CD4-positive, CD25-positive, alpha-beta regulatory T cell (primary cell): ENCODE data around the gene PHLDB3. TPM values are rescaled to one million over a fixed set of nuclear protein-coding genes. Genes with fewer than 3 reads are reported as not detected.

Experiments used
- ATAC-seq, 2 donors: fragments of 150-1000 bp; cut with Tn5 transposase; one replicate each; pipeline ENCODE4 v1.10.0; 2021; ENCODE audit warnings: low read depth in 2 of 2, moderate number of reproducible peaks in 2 of 2, moderate library complexity in 1 of 2
- DNase-seq, 3 donors: peaks; one replicate each; pipeline versions ENCODE4 v3.0.0 to v3.0.0-alpha.2; 2012 to 2022; ENCODE audit warnings: mixed read lengths in 1 of 3
- H3K27ac ChIP-seq: one replicate; pipeline ENCODE4 v1.7.0; 2013; ENCODE audit warnings: mild to moderate bottlenecking, low read length; ENCODE audit not compliant: insufficient read depth, poor library complexity, severe bottlenecking
- H3K27me3 ChIP-seq: one replicate; pipeline ENCODE4 v1.7.0; 2013; ENCODE audit warnings: low read length; ENCODE audit not compliant: control insufficient read depth, insufficient read depth
- H3K36me3 ChIP-seq: one replicate; pipeline ENCODE4 v1.7.0; 2013; ENCODE audit warnings: mild to moderate bottlenecking, low read length, moderate library complexity; ENCODE audit not compliant: control insufficient read depth, insufficient read depth
- H3K4me1 ChIP-seq: 2 replicates; pipeline ENCODE4 v1.7.0; 2013; ENCODE audit warnings: mild to moderate bottlenecking, low read length; ENCODE audit not compliant: insufficient read depth, control insufficient read depth, poor library complexity, severe bottlenecking
- H3K4me3 ChIP-seq: one replicate; pipeline ENCODE4 v1.7.0; 2013; ENCODE audit warnings: low read depth, mild to moderate bottlenecking, low read length, moderate library complexity
- H3K9me3 ChIP-seq, 2 experiments: 1 replicate in 1 of 2; 2 replicates in 1 of 2; pipeline ENCODE4 v1.7.0; 2013; ENCODE audit warnings: low read length in 2 of 2, mild to moderate bottlenecking in 1 of 2, moderate library complexity in 1 of 2; ENCODE audit not compliant: control insufficient read depth in 2 of 2
- H3K27ac Mint-ChIP-seq, 3 donors: one replicate each; pipeline ENCODE4 v1.8.0; 2020 to 2022; ENCODE audit warnings: mild to moderate bottlenecking in 3 of 3, mixed read lengths in 3 of 3, moderate library complexity in 2 of 3
- H3K27me3 Mint-ChIP-seq: one replicate; pipeline ENCODE4 v1.8.0; 2022; ENCODE audit warnings: mild to moderate bottlenecking, mixed read lengths
- H3K36me3 Mint-ChIP-seq: one replicate; pipeline ENCODE4 v1.8.0; 2020; ENCODE audit warnings: mixed read lengths
- H3K4me1 Mint-ChIP-seq, 4 donors: one replicate each; pipeline ENCODE4 v1.8.0; 2020 to 2022; ENCODE audit warnings: mixed read lengths in 4 of 4, mild to moderate bottlenecking in 1 of 4
- H3K4me3 Mint-ChIP-seq, 4 donors: one replicate each; pipeline ENCODE4 v1.8.0; 2020 to 2022; ENCODE audit warnings: mild to moderate bottlenecking in 4 of 4, mixed read lengths in 4 of 4, moderate library complexity in 3 of 4
- H3K9me3 Mint-ChIP-seq, 7 donors: one replicate each; pipeline ENCODE4 v1.8.0; 2020 to 2022; ENCODE audit warnings: mixed read lengths in 7 of 7, mild to moderate bottlenecking in 3 of 7, moderate library complexity in 2 of 7
- polyA plus RNA-seq, 4 donors: library from polyadenylated mRNA; unstranded; fragments of 300-500 nt; fragmentation: Illumina TruSeq; gene quantifications; one replicate each; pipeline ENCODE4 v1.2.3, GENCODE V29; 2021
- total RNA-seq: library from RNA; stranded (reverse); gene quantifications from one replicate; pipeline ENCODE4 v1.2.3, GENCODE V29; 2022

PHLDB3 gene
- total and polyA plus RNA-seq, 5 donors from 2014 or later: 1.5 to 64.1 (median 4.2) TPM

DNA sequence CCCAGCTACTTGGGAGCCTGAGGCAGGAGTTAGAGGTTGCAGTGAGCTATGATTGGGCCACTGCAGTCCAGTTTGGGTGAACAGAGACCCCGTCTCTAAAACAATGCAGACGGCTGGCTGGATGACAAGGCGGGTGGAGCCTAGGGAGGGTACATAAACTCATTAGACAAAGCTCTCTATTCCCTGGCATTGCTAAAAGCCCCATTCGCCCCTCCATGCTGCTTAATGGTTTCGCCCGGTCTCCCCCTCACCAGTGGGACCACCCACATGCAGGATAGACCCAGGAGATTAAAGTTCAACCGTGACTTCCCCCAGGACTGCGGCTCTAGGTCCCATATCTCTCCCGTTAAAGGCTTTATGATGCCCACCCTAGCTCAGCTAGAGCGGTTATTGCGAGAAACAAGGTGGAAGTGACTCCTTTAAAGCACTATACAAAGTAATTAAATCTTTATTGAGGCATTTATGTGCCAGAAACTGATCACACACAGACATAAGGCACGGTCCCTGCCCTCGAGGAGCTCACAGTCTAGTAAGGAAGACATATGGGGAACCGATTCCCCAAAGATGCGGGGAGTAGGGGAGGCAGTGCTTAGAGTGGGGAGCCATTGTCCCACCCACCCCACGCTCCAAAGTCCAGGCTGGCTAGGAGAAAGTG, 44.1 kb downstream of the PHLDB3 start:
- Histone ChIP-seq H3K36me3 (no peaks in the 10 kb centered on the region), H3K4me3 (no peak overlapping the region), H3K4me1 (peaks cover 16% of the 10 kb centered on the region), H3K27me3 (no peaks in the 10 kb centered on the region), H3K9me3 (no peaks in the 10 kb centered on the region), H3K27ac (no peak overlapping the region)
- peak overlapping the region in 2 of 3 donors; percentile 48 to 99 for H3K27ac Mint-ChIP-seq
- peak overlapping the region in 2 of 4 donors; percentile 62 to 69 for H3K4me3 Mint-ChIP-seq
- H3K4me1 Mint-ChIP-seq: peaks cover 5 to 40% (median 10%) of the 10 kb centered on the region in 4 donors
- ATAC-seq: no peak
- no peak for DNase-seq
- peaks cover 10% of the 10 kb centered on the region for H3K36me3 Mint-ChIP-seq
- H3K9me3 Mint-ChIP-seq: no peaks in the 10 kb centered on the region
- peaks cover 6% of the 10 kb centered on the region for H3K27me3 Mint-ChIP-seq

DNA sequence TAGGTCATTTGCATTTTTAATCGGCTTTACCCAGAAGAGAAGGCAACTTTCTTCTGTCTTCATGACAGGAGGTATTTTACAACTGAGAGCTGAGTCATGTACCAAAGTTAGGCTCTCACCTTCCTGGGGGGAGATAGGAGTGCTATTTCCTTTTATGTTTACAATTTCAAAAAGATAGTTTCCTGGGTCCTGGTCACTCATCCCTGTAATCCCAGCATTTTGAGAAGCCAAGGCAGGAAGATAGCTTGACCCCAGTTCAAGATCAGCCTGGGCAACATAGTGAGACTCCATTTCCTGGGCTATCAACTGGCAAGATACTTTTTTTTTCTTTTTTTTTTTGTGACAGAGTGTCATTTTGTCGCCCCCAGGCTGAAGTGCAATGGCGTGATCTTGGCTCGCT, 46.7 kb downstream of the PHLDB3 start:
- no peaks in the 10 kb centered on the region for H3K9me3 Mint-ChIP-seq
- H3K27ac Mint-ChIP-seq: no peak overlapping the region

DNA sequence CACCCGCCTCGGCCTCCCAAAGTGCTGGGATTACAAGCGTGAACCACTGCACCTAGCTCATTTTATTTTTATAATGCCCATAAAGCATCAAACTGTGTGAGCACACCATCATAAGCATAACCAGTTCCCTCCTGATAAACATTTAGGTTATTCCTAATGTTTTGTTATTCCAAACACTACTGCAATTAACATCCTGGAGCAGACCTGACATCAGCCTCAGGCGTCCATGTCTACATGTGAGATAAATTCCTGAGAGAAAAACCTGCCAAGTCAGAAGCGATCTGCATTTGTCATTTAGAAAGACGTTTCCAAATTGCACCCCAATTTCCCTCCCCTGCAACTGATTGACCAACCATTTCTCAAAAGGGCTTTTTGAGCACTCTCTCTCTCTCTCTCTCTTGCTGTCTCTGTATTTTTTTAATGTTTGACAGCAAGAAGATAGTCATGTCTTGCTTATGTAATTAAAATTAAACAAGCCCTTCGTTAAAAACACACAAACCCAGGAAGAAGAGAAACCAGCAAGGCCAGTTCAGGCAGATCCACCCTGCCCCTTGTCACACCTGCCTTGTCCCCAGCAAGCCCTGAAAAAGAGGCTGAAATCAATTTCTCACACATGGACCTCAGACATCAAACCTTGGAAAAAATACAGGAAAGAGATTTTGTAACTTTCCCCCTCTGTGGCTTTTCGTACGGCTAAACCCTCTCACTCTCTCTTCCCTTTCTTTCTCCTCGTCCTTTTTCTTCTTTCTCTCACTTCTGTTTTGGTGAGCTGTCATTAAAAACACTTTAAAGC, 49.0 kb downstream of the PHLDB3 start:
- peaks cover 0 to 9% (median 3%) of the 10 kb centered on the region in 4 donors for H3K4me1 Mint-ChIP-seq
- H3K36me3 Mint-ChIP-seq: peaks cover 4% of the 10 kb centered on the region
- H3K36me3 ChIP-seq: no peaks in the 10 kb centered on the region
- H3K27ac Mint-ChIP-seq: no peak overlapping the region
- DNase-seq (no peak), ATAC-seq (no peak)
- H3K27ac ChIP-seq: no peak overlapping the region
- peaks cover 8% of the 10 kb centered on the region for H3K27me3 Mint-ChIP-seq
- H3K4me1 ChIP-seq: no peaks in the 10 kb centered on the region
- no peaks in the 10 kb centered on the region for H3K9me3 ChIP-seq
- peaks cover 0 to 3% (median 0%) of the 10 kb centered on the region in 7 donors for H3K9me3 Mint-ChIP-seq
- no peaks in the 10 kb centered on the region for H3K27me3 ChIP-seq
- H3K4me3 Mint-ChIP-seq: no peak overlapping the region
- no peak overlapping the region for H3K4me3 ChIP-seq

More for the DNA sequence above, 46.7 kb downstream of the PHLDB3 start:
- Histone ChIP-seq H3K27ac (no peak overlapping the region), H3K4me3 (no peak overlapping the region), H3K27me3 (no peaks in the 10 kb centered on the region), H3K36me3 (no peaks in the 10 kb centered on the region), H3K4me1 (peaks cover 2% of the 10 kb centered on the region), H3K9me3 (no peaks in the 10 kb centered on the region)
- H3K4me3 Mint-ChIP-seq: no peak overlapping the region
- no peak for DNase-seq
- ATAC-seq: no peak
- peaks cover 8% of the 10 kb centered on the region for H3K27me3 Mint-ChIP-seq
- peaks cover 10% of the 10 kb centered on the region for H3K36me3 Mint-ChIP-seq
- peaks cover 5 to 18% (median 8%) of the 10 kb centered on the region in 4 donors for H3K4me1 Mint-ChIP-seq

DNA sequence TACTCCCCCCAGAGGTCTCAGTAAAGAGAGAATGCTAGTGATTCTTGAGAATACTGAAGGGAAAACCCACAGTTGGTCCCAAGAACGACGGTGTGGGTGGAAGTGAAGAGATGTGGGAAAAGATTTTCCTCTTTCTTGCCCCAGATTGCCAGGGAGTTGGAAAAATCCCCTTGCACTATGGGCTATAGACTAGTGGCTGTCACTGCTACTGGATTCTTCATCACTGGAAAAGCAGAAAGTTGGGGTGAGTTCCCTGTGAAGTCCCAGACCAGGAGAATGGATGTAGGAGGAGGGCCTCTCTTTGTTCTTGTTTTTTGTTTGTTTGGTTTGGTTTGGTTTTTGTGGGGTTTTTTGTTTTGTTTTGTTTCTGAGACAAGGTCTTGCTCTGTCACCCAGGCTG, 50.5 kb downstream of the PHLDB3 start:
- Mint-ChIP-seq H3K36me3 (peaks cover 4% of the 10 kb centered on the region), H3K4me3 (no peak overlapping the region), H3K27me3 (peaks cover 5% of the 10 kb centered on the region)

DNA sequence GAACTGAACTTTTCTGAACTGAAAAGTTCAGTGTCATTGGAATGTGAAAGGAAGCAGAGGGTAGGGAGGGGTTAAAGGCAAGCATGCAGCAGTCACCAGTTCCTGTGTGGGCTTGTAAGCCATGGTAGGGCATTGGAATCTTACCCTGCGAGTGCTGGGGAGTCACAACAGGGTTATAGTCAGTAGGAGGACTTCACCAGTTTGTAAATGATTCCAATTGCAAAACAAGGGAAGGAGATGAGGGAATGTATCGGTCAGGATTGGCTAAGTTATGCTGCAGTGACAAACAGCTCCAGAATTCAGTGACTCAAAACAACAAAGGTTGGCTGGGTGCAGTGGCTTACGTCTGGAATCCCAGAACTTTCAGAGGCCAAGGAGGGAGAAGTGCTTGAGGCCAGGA, 52.0 kb downstream of the PHLDB3 start:
- H3K9me3 Mint-ChIP-seq: peaks cover 0 to 3% (median 0%) of the 10 kb centered on the region in 7 donors
- ATAC-seq (no peak), DNase-seq (no peak)
- H3K27ac Mint-ChIP-seq: no peak overlapping the region
- no peak overlapping the region for H3K4me3 ChIP-seq
- peaks cover 5% of the 10 kb centered on the region for H3K27me3 Mint-ChIP-seq
- H3K36me3 ChIP-seq: no peaks in the 10 kb centered on the region
- H3K4me1 ChIP-seq: no peaks in the 10 kb centered on the region
- peaks cover under 1 to 9% (median 4%) of the 10 kb centered on the region in 4 donors for H3K4me1 Mint-ChIP-seq
- H3K4me3 Mint-ChIP-seq: no peak overlapping the region
- no peaks in the 10 kb centered on the region for H3K27me3 ChIP-seq
- H3K36me3 Mint-ChIP-seq: peaks cover 4% of the 10 kb centered on the region
- H3K9me3 ChIP-seq: no peaks in the 10 kb centered on the region
- no peak overlapping the region for H3K27ac ChIP-seq

More for the DNA sequence above, 50.5 kb downstream of the PHLDB3 start:
- H3K27me3 ChIP-seq: no peaks in the 10 kb centered on the region
- no peak overlapping the region for H3K27ac ChIP-seq
- H3K4me1 Mint-ChIP-seq: peaks cover 0 to 9% (median 4%) of the 10 kb centered on the region in 4 donors
- no peak overlapping the region for H3K27ac Mint-ChIP-seq
- no peak overlapping the region for H3K4me3 ChIP-seq
- no peaks in the 10 kb centered on the region for H3K9me3 ChIP-seq
- H3K4me1 ChIP-seq: no peaks in the 10 kb centered on the region
- H3K36me3 ChIP-seq: no peaks in the 10 kb centered on the region
- peaks cover 0 to 3% (median 0%) of the 10 kb centered on the region in 7 donors for H3K9me3 Mint-ChIP-seq
- ATAC-seq: no peak
- no peak for DNase-seq

DNA sequence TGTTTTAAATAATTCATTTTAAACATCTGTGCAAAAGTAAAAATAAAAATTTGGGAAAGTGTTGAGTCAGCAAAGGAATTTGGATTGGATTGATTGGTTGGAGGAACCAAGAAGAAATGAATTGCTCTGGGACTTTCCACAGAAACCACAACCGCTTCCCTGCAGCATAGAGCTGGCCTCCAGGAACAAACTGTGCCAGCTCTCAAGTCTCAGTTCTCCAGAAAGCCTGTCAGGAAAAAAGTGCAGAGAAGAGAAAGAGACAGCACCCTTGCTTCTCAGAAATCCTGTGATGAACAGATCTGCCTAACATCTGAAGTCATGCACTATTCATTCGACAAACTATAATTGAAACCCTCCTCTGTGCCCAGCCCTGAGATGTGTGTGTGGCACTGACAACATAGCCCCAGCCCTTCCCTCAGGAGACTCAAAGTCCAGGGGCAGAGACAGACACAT, 54.0 kb downstream of the PHLDB3 start:
- Mint-ChIP-seq H3K4me3 (no peak overlapping the region), H3K27ac (peak overlapping the region in 1 of 3 donors; percentile 81), H3K27me3 (peaks cover 3% of the 10 kb centered on the region), H3K4me1 (peaks cover 8 to 20% (median 13%) of the 10 kb centered on the region in 4 donors), H3K9me3 (peaks cover 0 to 3% (median 0%) of the 10 kb centered on the region in 7 donors), H3K36me3 (peaks cover 4% of the 10 kb centered on the region)
- Histone ChIP-seq H3K9me3 (no peaks in the 10 kb centered on the region), H3K27ac (no peak overlapping the region), H3K4me3 (no peak overlapping the region), H3K36me3 (no peaks in the 10 kb centered on the region), H3K27me3 (no peaks in the 10 kb centered on the region), H3K4me1 (peaks cover 5% of the 10 kb centered on the region)
- ATAC-seq (no peak), DNase-seq (no peak)

DNA sequence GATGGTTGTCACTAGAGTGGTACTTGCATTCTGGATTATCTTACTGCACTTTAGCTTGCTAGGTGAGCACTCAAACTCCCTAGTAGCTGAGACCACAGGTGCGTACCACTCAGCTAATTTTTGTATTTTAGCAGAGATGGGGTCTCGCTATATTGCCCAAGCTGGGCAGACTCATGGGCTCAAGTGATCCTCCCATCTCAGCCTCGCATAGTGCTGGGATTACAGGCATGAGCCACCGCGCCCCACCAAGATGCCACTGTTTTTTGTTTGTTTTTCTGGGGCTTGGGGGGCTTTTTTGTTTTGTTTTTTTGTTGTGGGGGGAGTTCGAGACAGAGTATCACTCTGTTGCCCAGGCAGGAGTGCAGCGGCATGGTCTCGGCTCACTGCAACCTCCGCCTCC, 56.9 kb downstream of the PHLDB3 start:
- Histone ChIP-seq H3K27me3 (no peaks in the 10 kb centered on the region), H3K4me3 (no peak overlapping the region)
- no peak overlapping the region for H3K27ac Mint-ChIP-seq

More for the DNA sequence above, 56.9 kb downstream of the PHLDB3 start:
- H3K36me3 ChIP-seq: no peaks in the 10 kb centered on the region
- no peak for ATAC-seq
- H3K27ac ChIP-seq: no peak overlapping the region
- H3K27me3 Mint-ChIP-seq: no peaks in the 10 kb centered on the region
- peaks cover 5% of the 10 kb centered on the region for H3K4me1 ChIP-seq
- peaks cover 3% of the 10 kb centered on the region for H3K36me3 Mint-ChIP-seq
- H3K9me3 ChIP-seq: no peaks in the 10 kb centered on the region
- H3K9me3 Mint-ChIP-seq: peaks cover 0 to 3% (median 0%) of the 10 kb centered on the region in 7 donors
- DNase-seq: no peak
- no peak overlapping the region for H3K4me3 Mint-ChIP-seq
- H3K4me1 Mint-ChIP-seq: peaks cover 8 to 31% (median 17%) of the 10 kb centered on the region in 4 donors
